ENCODE results near the gene FAM169A.

DNA sequence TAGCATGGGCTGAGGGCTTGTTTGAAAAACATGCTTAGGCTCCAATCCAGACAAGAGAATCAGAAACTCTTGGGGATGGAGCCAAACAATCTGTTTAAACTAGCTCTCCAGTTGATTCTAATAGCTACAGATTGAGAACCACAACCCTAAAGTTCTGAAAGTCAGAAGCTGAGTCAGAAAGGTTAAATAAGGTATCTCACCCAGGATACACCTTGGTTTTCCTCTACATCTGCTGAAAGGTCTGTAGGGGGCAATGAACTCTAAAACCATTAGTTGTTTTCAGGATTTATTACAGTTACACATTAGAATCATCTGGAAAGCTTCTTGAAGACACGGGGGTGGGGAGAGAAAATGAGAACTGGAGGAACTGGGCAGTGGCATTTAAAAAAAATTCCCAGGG lies 104.9 kb downstream of the FAM169A start:
- TF ChIP-seq POLR2A (IDR thresholded peaks at IDR 0.05) (no peak), POLR2AphosphoS5 (IDR thresholded peaks at IDR 0.05) (no peak), CTCF (IDR thresholded peaks at IDR 0.05) (no peak)

Data from gastroesophageal sphincter (tissue), 3 donors.